ENCODE measurements around the gene EPHA2.
"Not testable (repeated sequence)": the region's sequence is repeated elsewhere in the genome, so short reads cannot be mapped to it uniquely, and the experiment has no call there.

EPHA2 gene

DNA sequence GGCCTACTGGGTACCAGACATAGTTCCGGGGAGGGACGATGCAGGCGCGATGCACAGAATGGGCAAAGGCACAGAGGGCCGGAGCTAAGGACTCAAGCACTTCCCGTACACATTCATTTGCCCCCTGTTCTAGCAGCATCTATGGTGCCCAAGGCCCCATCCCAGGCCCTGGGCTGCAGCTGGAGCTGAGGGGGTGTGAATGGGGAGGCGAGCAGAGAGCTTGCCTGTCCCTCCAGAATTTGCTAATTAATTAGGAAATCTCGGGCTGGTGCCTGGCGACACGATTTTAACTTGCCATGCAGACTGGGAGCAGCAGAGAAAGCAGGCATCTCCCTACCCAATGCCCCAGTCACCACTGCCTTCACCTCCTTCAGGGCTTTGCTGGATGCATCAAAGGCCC lies 35.9 kb downstream of the EPHA2 start:
- no peak for DNase-seq (ENCODE audit: low read depth in 2 of 2)

DNA sequence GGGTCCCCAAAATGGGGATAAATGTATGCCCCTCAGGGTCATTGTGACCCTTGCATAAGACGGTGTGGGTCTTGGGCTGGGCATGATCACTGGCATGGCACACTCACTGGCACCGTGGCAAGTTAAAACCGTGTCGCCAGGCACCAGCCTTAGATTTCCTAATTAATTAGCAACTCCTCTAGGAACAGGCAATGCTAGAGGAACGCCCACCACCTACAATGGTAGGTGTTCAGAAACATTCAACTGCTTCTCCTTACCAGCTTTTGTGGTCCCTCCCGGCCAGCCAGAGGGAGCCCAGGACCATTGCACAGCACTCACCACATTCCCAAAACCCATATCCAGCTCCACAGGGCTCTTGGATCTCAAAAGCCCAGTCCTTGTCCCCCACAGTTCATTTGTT lies 36.4 kb downstream of the EPHA2 start:
- DNase-seq (ENCODE audit: low read depth in 2 of 2) = no peak

GRCh38 chr1:16118706-16119105 lies 37.2 kb downstream of the EPHA2 start:
- DNase-seq (ENCODE audit: low read depth in 2 of 2) = no peak

DNA sequence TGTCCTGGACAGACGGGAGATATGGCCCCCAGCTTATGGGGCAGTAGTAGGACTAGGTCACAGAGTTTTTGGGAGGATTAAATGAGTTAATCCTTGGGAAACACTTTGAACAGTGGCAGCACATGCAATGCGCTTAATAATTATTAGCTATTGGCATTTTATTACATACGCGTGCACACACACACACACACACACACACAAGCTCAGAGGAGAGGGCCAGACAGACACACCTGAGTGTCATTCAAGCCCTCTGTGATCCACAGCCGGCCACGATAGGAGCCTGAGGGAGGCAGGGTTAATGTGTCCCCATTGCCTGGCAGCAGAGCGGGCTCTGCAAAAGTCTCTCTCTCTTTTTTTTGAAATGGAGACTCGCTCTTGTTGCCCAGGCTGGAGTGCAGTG lies 37.9 kb downstream of the EPHA2 start:
- DNase-seq (ENCODE audit: low read depth in 2 of 2) = no peak

DNA sequence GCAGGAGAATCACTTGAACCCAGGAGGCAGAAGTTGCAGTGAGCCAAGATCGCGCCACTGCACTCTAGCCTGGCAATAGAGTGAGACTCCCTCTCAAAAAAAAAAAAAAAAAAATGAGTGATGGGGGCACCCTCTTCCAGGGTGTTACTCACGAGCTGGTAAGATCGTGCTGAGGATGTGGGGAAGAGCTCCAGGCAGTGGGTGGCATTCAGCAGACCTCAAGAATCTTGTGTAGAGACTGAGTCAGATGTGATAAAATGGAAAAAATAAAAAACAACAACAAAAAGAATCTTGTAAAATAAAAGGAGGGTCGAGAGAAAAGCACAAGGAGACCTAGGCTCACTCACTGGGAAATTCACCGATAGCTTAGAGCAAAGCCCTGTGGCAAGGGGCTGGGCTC lies 38.5 kb downstream of the EPHA2 start:
- DNase-seq (ENCODE audit: low read depth in 2 of 2) = no peak

- no peak for DNase-seq (ENCODE audit: low read depth in 2 of 2)
Observed at GRCh38 chr1:16116625-16117024, 39.2 kb downstream of the EPHA2 start.

- DNase-seq (ENCODE audit: low read depth in 2 of 2) = no peak
Observed at GRCh38 chr1:16116002-16116401, 39.9 kb downstream of the EPHA2 start.

DNA sequence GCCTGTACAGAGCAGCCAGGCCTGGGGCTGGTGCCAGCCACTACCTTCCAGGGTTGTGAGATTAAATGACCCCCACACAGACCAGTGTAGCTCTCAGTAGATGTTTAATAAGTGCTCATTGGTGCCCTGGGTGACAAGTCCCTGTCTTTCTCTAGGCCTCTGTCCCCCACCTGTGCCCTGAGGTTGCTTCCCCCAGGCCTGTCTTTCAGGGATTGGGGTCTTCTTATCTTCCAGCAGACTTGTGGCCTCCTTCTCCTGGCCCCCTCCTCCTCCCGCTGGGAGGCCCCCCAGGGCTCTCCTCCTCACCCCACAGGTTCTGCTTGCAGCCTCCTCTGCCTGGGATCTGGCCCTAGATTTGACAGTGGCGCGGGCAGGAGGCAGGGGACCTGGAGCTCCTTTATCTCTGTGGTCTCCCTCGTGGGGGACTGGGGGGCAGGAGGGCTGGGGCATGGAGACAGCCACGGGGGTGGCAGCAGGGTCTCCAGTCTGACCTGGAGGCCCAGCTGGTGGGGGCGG lies 40.3 kb downstream of the EPHA2 start:
- DNase-seq (ENCODE audit: low read depth in 2 of 2) = no peak

DNA sequence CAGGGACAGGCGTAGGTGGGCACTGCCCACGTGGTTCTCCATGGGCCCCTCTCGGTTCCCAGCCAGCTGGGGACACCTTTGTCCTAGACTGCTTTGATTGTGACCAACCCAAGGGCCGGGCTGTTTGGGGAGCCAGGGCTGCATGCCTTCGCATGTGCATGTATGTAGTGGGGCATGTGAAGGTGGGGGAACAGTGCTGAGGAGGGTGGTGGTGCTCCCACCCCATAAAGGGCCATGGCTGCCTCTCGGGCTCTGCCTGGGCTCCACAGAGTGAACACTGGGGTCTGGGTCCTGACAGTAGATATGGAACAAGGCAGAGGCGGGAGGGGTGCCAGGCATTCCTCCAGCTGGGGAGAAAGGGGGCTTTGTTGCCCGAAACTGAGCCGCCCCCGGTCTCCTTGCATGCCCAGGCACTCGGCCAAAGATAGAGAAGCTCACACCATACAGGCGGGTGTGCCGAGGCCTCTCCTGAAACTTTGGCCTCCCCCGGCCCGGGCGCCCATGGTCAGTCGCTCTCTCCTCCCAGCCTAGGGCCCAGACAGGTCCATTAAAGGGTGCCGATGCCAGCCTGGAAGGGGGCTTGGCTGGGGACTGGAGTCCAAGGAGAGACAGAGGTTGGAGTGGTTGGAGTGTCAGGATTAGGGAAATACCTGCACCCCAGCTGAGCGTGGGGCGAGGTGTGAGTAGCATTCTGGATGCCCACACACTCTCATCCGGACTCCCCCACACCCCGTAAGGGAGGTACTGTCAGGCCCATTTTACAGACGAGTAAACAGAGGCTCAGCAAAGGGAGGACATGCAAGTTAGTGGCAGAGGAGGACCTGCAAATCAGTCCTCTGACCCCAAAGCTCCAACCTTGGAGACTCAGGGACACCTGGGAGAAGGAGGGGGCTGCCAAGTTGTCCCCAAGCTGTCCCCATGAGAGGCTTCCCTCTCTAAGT lies 41.1 kb downstream of the EPHA2 start:
- no peak for DNase-seq (ENCODE audit: low read depth in 2 of 2)

DNA sequence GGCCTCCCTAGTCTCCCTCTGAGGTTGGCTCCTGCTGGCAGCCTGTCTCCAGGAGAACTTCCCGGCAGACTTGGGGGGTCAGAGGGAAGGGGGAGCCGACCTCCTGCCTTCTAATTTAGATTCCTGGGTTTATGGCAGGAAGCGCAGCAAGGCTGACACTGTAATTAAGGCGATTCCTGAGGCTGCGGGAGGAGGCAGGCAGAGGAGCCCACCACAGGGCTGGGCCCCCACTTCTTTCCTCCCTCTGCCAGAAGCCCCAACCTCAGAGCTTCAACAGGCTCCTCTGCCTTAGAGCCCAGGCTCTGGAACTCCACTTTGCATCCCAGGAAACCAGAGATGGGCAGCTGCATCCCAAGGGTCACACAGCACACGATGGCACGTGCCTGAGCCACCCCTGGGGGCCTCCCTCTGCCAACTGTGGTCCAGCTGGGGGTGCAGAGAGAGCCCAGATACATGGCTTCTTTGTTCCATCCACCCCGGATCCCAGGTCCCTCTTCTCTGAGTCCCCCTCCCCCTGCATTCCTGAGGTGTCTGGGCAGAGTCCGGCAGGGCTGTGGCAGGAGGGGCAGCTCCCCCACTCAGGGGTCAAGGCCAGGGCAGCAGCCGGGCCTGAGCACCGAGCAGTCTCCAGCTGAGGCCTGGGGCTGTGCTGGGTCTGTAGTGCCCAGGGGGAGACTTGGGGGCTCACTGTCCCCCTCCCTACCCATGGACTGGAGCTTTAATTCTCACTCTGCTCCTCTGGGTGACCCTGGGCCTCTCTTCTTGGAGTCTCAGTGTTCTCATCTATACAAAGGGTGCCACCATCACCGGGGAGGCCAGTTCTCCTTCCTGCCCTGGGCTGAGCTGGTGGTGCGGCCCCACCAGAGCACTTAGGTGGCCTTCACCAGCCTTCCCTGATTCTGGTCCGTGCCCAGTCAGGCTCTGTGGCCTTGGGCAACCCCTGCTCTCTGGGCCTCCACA lies 43.0 kb downstream of the EPHA2 start:
- DNase-seq (ENCODE audit: low read depth in 2 of 2) = no peak

DNA sequence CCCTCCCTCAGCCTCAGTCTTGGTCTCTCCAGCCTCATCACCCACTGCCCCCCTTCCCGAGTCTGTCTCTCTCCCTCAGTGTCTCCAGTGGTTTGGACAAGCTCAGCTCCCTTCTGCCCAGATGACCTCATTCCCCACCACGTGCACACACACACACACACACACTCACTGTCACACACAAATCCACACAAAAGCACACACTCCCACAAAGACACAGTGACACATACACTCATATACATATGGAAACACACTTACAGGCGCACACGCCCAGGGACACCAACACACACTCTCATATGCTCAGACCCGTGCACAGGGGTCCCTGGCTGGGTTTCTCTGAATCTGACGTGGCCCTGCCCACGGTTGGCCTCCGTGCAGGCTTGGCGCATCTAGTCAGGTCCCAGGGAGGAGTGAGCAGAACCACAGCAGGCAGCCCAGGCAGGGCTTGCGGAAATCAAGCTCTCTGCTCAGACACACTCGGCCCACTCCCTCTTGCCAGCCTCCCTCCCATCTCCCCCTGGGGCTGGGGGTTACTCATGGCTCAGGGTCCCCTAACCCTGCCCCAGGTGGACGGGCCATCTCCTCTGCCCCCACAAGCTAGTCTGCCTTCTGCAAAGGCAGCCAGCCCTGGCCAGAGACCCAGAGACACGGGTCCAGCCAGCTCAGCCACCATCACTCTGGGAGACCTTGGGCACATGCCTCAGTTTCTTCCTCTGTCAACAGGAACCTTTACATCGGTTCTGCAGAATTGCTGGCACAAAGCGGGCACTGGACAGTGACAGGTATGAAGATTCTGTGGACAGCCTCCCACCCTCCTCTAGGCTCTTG lies 43.9 kb downstream of the EPHA2 start:
- DNase-seq (ENCODE audit: low read depth in 2 of 2) = no peak

GRCh38 chr1:16110884-16111283 lies 45.0 kb downstream of the EPHA2 start:
- no peak for DNase-seq (ENCODE audit: low read depth in 2 of 2)

DNA sequence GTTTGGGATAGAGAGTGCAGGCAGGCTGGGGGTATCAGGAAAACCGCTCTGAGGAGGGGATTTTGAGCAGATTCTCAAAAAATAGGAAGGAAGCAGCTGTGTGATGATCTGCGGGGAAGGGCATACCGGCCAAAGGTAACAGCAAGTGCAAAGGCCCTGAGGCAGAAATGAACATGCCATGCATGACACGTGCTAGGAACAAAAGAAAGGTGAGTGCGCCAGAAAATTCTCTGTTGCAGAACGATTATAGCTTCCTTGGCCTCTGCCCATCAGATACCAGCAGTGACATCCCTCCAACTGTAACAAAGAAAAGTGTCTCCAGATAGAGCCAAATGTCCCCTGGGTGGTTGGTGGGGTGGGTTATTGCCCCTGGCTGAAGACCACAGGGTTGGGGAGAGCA lies 45.4 kb downstream of the EPHA2 start:
- DNase-seq (ENCODE audit: low read depth in 2 of 2) = no peak

DNA sequence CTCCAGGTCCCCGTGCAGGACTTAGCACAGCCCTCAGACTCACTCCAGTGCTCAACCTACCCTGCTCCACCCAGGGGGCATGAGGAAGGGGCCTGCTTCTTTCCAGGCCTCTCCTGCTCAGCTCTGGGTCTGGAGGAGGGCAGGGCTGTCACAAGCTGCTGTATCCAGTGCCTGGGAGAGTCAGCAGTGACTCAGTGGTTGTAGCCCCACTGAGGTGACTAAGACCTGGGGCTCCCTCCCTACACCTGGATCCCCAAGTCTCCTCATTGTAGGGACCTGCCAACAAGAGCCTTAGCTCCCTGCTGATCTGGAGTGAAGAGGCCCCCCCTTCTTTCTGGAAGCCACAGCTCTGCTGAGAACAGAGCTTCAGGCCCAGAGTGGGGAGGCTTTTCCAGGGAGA lies 46.3 kb downstream of the EPHA2 start:
- DNase-seq (ENCODE audit: low read depth in 2 of 2) = no peak

GRCh38 chr1:16107039-16107438 lies 48.8 kb downstream of the EPHA2 start:
- DNase-seq (ENCODE audit: low read depth in 2 of 2) = not testable (repeated sequence)

DNA sequence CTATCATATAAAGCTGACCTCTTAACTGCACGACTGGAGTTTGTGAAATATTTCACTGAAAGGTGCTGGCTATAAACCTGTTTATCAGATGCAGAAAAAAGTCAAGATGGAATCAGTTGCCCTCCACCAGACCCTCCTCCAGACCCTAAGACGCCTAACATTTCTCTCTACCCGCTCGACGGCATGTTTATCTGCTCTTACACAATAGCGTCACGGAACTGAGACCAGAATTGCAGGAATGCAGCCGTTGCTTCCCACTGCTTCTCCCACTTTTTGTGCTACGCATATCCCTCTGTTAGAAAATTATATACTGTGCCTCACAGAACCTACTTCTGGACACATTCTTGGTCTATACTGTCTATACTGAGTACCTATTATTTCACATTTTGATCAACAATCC lies 54.2 kb downstream of the EPHA2 start:
- DNase-seq (ENCODE audit: low read depth in 2 of 2) = no peak

- no peak for DNase-seq (ENCODE audit: low read depth in 2 of 2)
Observed at GRCh38 chr1:16099412-16099811, 56.5 kb downstream of the EPHA2 start.

DNA sequence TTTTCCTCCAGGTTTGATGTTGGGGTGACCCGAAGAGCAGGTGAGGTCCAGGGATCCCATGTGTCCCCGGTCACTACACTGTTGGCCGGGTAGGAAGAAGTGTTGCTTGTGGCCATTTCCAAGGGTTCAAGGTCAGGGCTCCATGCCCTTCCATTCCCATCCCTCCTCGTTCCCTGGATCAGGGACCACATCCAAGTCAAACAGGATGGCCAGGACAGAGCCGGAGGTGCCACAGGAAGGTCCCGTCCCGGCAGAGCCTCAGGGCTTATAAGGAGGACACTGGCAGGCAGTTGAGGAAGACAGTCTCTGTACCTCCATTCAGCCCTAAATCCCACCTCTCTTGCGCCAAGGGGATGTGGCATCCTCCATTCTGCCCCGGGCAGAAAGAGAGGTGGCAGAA lies 60.4 kb downstream of the EPHA2 start:
- DNase-seq (ENCODE audit: low read depth in 2 of 2) = no peak

GRCh38 chr1:16094453-16095158 lies 61.3 kb downstream of the EPHA2 start:
- no peak for DNase-seq (ENCODE audit: low read depth in 2 of 2)

DNA sequence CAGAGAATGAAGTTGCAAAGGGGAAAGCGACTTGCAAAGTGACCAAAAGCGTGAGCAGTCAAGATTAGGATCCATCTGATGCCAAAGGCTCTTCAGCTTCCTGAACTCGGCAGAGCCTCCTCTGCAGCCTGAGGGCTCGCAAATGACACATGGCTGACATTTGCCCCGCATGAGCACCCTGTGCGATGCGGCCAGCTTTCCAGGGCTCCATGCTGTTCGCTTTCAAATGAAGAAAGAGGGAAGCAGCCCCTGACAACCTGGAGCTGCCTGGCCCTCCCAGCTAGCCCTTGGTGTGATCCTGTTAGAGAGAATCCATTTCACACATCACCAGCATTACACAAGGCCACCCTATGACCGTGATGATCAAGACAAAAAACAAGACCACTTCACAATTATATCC lies 62.3 kb downstream of the EPHA2 start:
- no peak for DNase-seq (ENCODE audit: low read depth in 2 of 2)

Data from stimulated activated CD8-positive, alpha-beta memory T cell treated with anti-CD3 and anti-CD28 coated beads, Interleukin-15, amount 100 ng/mL, for 4 hours (primary cell).